K562 (cell line): ENCODE results near the gene FOCAD. TPM values are rescaled to one million over a fixed set of nuclear protein-coding genes. Genes with fewer than 3 reads are reported as not detected.

Experiments
- MGA ChIP-seq: fragments of 450-650 bp; IDR thresholded peaks from 2 replicates; pipeline ENCODE4 v1.6.1; 2016; ENCODE audit warnings: mild to moderate bottlenecking, moderate library complexity
- TCF7 ChIP-seq: sonication (generic); IDR thresholded peaks from 2 replicates; pipeline ENCODE4 v1.6.1; 2016; ENCODE audit warnings: antibody characterized with exemption, borderline replicate concordance
- YY1 ChIP-seq, 3 experiments: IDR thresholded peaks; 2 replicates each; pipeline ENCODE4 v1.6.1; 2011; ENCODE audit warnings: low read length in 2 of 3, mild to moderate bottlenecking in 2 of 3, moderate library complexity in 2 of 3, borderline replicate concordance in 1 of 3, control low read depth in 1 of 3, low read depth in 1 of 3; ENCODE audit not compliant: insufficient read depth in 3 of 3, insufficient replicate concordance in 2 of 3, control insufficient read depth in 1 of 3, insufficient read length in 1 of 3; ENCODE audit errors: extremely low read depth in 1 of 3
- ZNF609 ChIP-seq: sonication (generic); formaldehyde crosslinking; IDR thresholded peaks from 2 replicates; pipeline ENCODE4 v1.8.1; 2023; ENCODE audit warnings: missing genetic modification reagents, mild to moderate bottlenecking, borderline replicate concordance
- polyA plus RNA-seq, 8 experiments: library from polyadenylated mRNA; depleted of rRNA in 4 of 8; stranded (reverse) in 5 of 8; unstranded in 3 of 8; fragments of >200 nt; fragmentation: Nextera tagmentation in 2 of 8; fragmentation: Illumina TruSeq in 1 of 8; extraction: Ambion mirVana in 2 of 8; extraction: Trizol in 1 of 8; gene quantifications; 2 replicates each; pipeline versions ENCODE4 v1.2.1 to v1.2.3, GENCODE V29; 2011 to 2014; ENCODE audit warnings: inconsistent platforms in 1 of 8, missing spikeins in 1 of 8
- total RNA-seq, 7 experiments: library from RNA; depleted of rRNA in 6 of 7; stranded (reverse); fragments of >200 nt in 6 of 7; fragmentation: Illumina TruSeq in 2 of 7; extraction: Trizol in 2 of 7; gene quantifications; 2 replicates each; pipeline versions ENCODE4 v1.2.1 to v1.2.3, GENCODE V29; 2011 to 2021; ENCODE audit warnings: low replicate concordance in 1 of 7

The FOCAD gene
- total and polyA plus RNA-seq, 9 of the 15 experiments (the other 6 are each of a cell fraction or from before 2014, with no cell fraction given), result 0.13 to 2.4 (median 1.6) TPM

DNA sequence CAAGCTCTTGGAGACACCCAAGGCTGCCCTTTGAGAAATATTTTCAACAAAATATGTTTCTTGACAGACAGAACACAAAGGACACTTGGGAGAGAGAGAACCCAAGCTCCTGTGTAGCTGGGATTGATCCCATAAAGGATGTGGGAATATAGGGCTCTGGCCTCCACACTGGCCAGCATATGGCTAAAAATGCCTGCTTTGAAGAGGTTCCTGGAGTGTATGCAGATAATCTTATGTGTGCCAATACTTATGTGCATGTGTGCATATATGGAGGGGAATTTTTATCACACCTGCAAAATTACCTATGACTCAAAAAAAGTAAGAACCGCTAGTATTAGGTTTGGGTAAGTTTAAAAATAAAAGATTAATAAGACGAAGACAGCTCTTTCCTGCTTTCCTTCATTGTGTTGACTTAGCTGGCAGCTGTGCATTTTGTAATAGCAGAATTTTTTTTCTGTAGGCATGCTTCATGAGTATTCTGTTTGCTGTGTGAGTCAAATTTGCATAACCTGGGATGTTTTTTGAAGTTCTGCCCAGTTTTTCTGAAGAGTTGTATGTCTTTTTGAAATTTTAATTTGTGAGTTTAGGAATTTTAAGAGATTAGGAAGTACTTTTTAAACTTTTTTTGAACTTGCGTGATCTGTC lies 304.7 kb downstream of the FOCAD start (continued):
- TF ChIP-seq MGA (no peak), ZNF609 (no peak), YY1 (IDR thresholded peaks at IDR 0.05; ENCODE audit: borderline replicate concordance in 1 of 3, control insufficient read depth in 1 of 3, extremely low read depth in 1 of 3, insufficient read depth in 3 of 3, insufficient read length in 1 of 3, insufficient replicate concordance in 2 of 3, low read depth in 1 of 3, low read length in 2 of 3) (no peak), TCF7 (no peak)
